B cell (primary cell): Measurements from ENCODE around the gene SLC45A3.

Experiments used
- CTCF ChIP-seq: fragments of 200-600 bp; IDR thresholded peaks from one replicate; pipeline ENCODE4 v1.8.0; 2022; ENCODE audit warnings: antibody characterized with exemption, mild to moderate bottlenecking
- EZH2 ChIP-seq: IDR thresholded peaks from 2 replicates; pipeline ENCODE4 v1.6.1; 2012; ENCODE audit warnings: borderline replicate concordance, low read depth, mild to moderate bottlenecking, moderate library complexity, low read length; ENCODE audit not compliant: insufficient read depth, poor library complexity, severe bottlenecking

- TF ChIP-seq CTCF (no peak), EZH2 (no peak)
These were observed 12.2 kb downstream of the SLC45A3 start for GRCh38 chr1:205667909-205668643.
